HepG2 (cell line): ENCODE results near the gene GNAS. TPM values are rescaled to one million over a fixed set of nuclear protein-coding genes. Genes with fewer than 3 reads are reported as not detected.

Experiments used
- ATAC-seq: fragments of 200-7000 bp; cut with Tn5 transposase; 3 replicates; pipeline ENCODE4 v1.9.1; 2020; ENCODE audit warnings: mild to moderate bottlenecking, moderate library complexity
- BruUV-seq: library from RNA; stranded (reverse); fragments of 400-500 nt; replicated peaks from 2 replicates; lab custom pipeline; 2021; lab: Mats Ljungman, UMichigan
- CTCF ChIA-PET: fragments of 300-600 bp; formaldehyde crosslinking; extraction: SDS; loops from one replicate; lab custom pipeline; 2021; ENCODE audit warnings: low total read pairs, inconsistent platforms, low intra/inter-chr PET ratio; lab: Yijun Ruan, JAX
- POLR2A ChIA-PET: fragments of 350-600 bp; sonication (Branson Sonifier 250); formaldehyde crosslinking; loops from one replicate; lab custom pipeline; 2020; ENCODE audit warnings: antibody characterized with exemption, inconsistent platforms; lab: Yijun Ruan, JAX
- DNase-seq: peaks from one replicate; pipeline ENCODE4 v3.0.0-alpha.2; 2015; ENCODE audit warnings: low spot score
- FAIRE-seq: peaks from 3 replicates; lab custom pipeline; 2011; peaks lifted over from hg19 to GRCh38; lab: Jason Lieb, UNC
- H2AFZ ChIP-seq: one replicate; pipeline ENCODE4 v1.6.1; 2011; ENCODE audit warnings: low read length, inconsistent platforms
- H3K27ac ChIP-seq: fragments of 300-600 bp; 3 replicates; pipeline ENCODE4 v1.8.0; 2011; ENCODE audit warnings: mixed run types, mild to moderate bottlenecking, mixed read lengths, low read length, inconsistent platforms; ENCODE audit not compliant: insufficient read depth; ENCODE audit errors: extremely low read length
- H3K27me3 ChIP-seq, 2 experiments: fragments of 200-600 bp in 1 of 2; 2 replicates in 1 of 2; 3 replicates in 1 of 2; pipeline versions ENCODE4 v1.6.0 to v1.8.0; 2011; ENCODE audit warnings: low read length in 2 of 2, mild to moderate bottlenecking in 2 of 2, moderate library complexity in 2 of 2, inconsistent platforms in 1 of 2; ENCODE audit not compliant: insufficient read depth in 2 of 2, control insufficient read depth in 1 of 2
- H3K36me3 ChIP-seq, 2 experiments: fragments of 200-600 bp in 1 of 2; replicated peaks in 1 of 2; 2 replicates in 1 of 2; 3 replicates in 1 of 2; pipeline versions ENCODE4 v1.5.1 to v1.8.0; 2011; ENCODE audit warnings: low read length in 2 of 2, inconsistent platforms in 1 of 2; ENCODE audit not compliant: insufficient read depth in 2 of 2, control insufficient read depth in 1 of 2
- H3K4me1 ChIP-seq: 2 replicates; pipeline ENCODE4 v1.5.1; 2012; ENCODE audit warnings: low read length, inconsistent platforms; ENCODE audit not compliant: insufficient read depth
- H3K4me2 ChIP-seq: 2 replicates; pipeline ENCODE4 v1.6.0; 2011; ENCODE audit warnings: low read depth, low read length, inconsistent platforms
- H3K4me3 ChIP-seq, 3 experiments: fragments of 200-600 bp in 1 of 3; sonication (generic), shearing (Covaris generic) in 1 of 3; replicated peaks in 1 of 3; 2 replicates each; pipeline ENCODE4 v1.5.1; 2011 to 2016; ENCODE audit warnings: low read length in 3 of 3, inconsistent platforms in 2 of 3, low read depth in 2 of 3, mild to moderate bottlenecking in 2 of 3, control low read depth in 1 of 3, mixed read lengths in 1 of 3; ENCODE audit not compliant: insufficient read depth in 1 of 3
- H3K79me2 ChIP-seq: one replicate; pipeline ENCODE4 v1.6.1; 2011; ENCODE audit warnings: low read length, inconsistent platforms; ENCODE audit not compliant: insufficient read depth
- H3K9ac ChIP-seq: 2 replicates; pipeline ENCODE4 v1.6.0; 2011; ENCODE audit warnings: mild to moderate bottlenecking, low read depth, low read length, inconsistent platforms; ENCODE audit not compliant: insufficient read depth
- H3K9me3 ChIP-seq: 2 replicates; pipeline ENCODE4 v1.5.1; 2012; ENCODE audit warnings: mild to moderate bottlenecking, low read length
- H4K20me1 ChIP-seq: 2 replicates; pipeline ENCODE4 v1.6.0; 2011; ENCODE audit warnings: inconsistent platforms, mild to moderate bottlenecking, low read length, moderate library complexity; ENCODE audit not compliant: insufficient read depth
- DNMT3B ChIP-seq: conservative IDR thresholded peaks from 2 replicates; pipeline ENCODE4 v1.6.1; 2016; ENCODE audit warnings: missing biosample characterization, control low read depth
- FOXK2 ChIP-seq: fragments of 450-650 bp; IDR thresholded peaks from 2 replicates; pipeline ENCODE4 v1.6.1; 2016
- KLF11 ChIP-seq: IDR thresholded peaks from 2 replicates; pipeline ENCODE4 v1.6.1; 2016; ENCODE audit warnings: missing compliant biosample characterization
- POLR2AphosphoS5 ChIP-seq: IDR thresholded peaks from 2 replicates; pipeline ENCODE4 v1.6.1; 2012; ENCODE audit warnings: low read depth, low read length
- POLR2G ChIP-seq: fragments of 200-400 bp; formaldehyde crosslinking; IDR thresholded peaks from 2 replicates; pipeline ENCODE4 v1.6.1; 2018; ENCODE audit warnings: mild to moderate bottlenecking, low read depth, low read length, moderate library complexity
- RBM22 ChIP-seq: fragments of 200-400 bp; formaldehyde crosslinking; optimal IDR thresholded peaks from 2 replicates; pipeline ENCODE3; 2017; ENCODE audit warnings: mild to moderate bottlenecking, low read length, moderate library complexity
- SRSF1 ChIP-seq: fragments of 200-400 bp; formaldehyde crosslinking; optimal IDR thresholded peaks from 2 replicates; pipeline ENCODE3; 2017; ENCODE audit warnings: mild to moderate bottlenecking, low read depth, low read length, moderate library complexity
- TBX2 ChIP-seq: sonication (generic); formaldehyde crosslinking; IDR thresholded peaks from 2 replicates; pipeline ENCODE4 v1.5.0; 2020; ENCODE audit warnings: missing genetic modification reagents, mild to moderate bottlenecking, borderline replicate concordance
- TP53 ChIP-seq: sonication (generic); formaldehyde crosslinking; conservative IDR thresholded peaks from 2 replicates; pipeline ENCODE4 v1.4.0; 2020; ENCODE audit warnings: missing genetic modification reagents
- ZFYVE20 ChIP-seq: sonication (generic); formaldehyde crosslinking; IDR thresholded peaks from 2 replicates; pipeline ENCODE4 v1.8.0; 2023; ENCODE audit warnings: low read depth, mild to moderate bottlenecking, moderate library complexity, missing genetic modification reagents, borderline replicate concordance
- ZNF326 ChIP-seq: sonication (generic); formaldehyde crosslinking; IDR thresholded peaks from 2 replicates; pipeline ENCODE4 v1.4.0; 2020; ENCODE audit warnings: missing genetic modification reagents, borderline replicate concordance
- WGBS: methylation state at CpG from one replicate; pipeline ENCODE4 v1.1.6; 2017; ENCODE audit warnings: low lambda C conversion rate; 5-methylcytosine and 5-hydroxymethylcytosine counted together
- in situ Hi-C: cut with HindIII; loops from 2 replicates; pipeline ENCODE4 v1.10.0; 2017; ENCODE audit warnings: low pct_unique_long_range_greater_than_20kb; ENCODE audit not compliant: extremely low pct_ligation_motif_present
- intact Hi-C: fragments of 100-400 bp; cut with micrococcal nuclease; formaldehyde crosslinking; loops from one replicate; pipeline ENCODE4 v1.10.0; 2022; ENCODE audit not compliant: unreplicated experiment
- polyA plus RNA-seq, 8 experiments: library from polyadenylated mRNA; depleted of rRNA in 3 of 8; stranded (reverse) in 7 of 8; unstranded in 1 of 8; fragments of >200 nt; fragmentation: Illumina TruSeq in 4 of 8; extraction: Trizol in 4 of 8; gene quantifications; 2 replicates each; pipeline versions ENCODE4 v1.2.1 to v1.2.3, GENCODE V29; 2011 to 2016; ENCODE audit warnings: low read depth in 4 of 8, missing spikeins in 1 of 8, mixed read lengths in 1 of 8; ENCODE audit not compliant: insufficient read depth in 1 of 8
- total RNA-seq, 5 experiments: library from RNA; depleted of rRNA; stranded (reverse); fragments of >200 nt; fragmentation: Illumina TruSeq; extraction: Trizol; gene quantifications; 2 replicates each; pipeline ENCODE4 v1.2.3, GENCODE V29; 2016; ENCODE audit warnings: low read depth in 1 of 5
- TF ChIP-seq, protein P1 (sequence below): sonication (generic); formaldehyde crosslinking; IDR thresholded peaks from 2 replicates; pipeline ENCODE4 v1.5.0; 2020; ENCODE audit warnings: mild to moderate bottlenecking, low read depth, missing genetic modification reagents, borderline replicate concordance
- TF ChIP-seq, protein P2 (sequence below): sonication (generic); formaldehyde crosslinking; IDR thresholded peaks from 2 replicates; pipeline ENCODE4 v1.5.0; 2020; ENCODE audit warnings: mild to moderate bottlenecking, missing genetic modification reagents

Gene GNAS
- total and polyA plus RNA-seq, 2 of the 13 experiments (the other 11 are each of a cell fraction or from before 2014, with no cell fraction given): 407 to 1,008 TPM

DNA sequence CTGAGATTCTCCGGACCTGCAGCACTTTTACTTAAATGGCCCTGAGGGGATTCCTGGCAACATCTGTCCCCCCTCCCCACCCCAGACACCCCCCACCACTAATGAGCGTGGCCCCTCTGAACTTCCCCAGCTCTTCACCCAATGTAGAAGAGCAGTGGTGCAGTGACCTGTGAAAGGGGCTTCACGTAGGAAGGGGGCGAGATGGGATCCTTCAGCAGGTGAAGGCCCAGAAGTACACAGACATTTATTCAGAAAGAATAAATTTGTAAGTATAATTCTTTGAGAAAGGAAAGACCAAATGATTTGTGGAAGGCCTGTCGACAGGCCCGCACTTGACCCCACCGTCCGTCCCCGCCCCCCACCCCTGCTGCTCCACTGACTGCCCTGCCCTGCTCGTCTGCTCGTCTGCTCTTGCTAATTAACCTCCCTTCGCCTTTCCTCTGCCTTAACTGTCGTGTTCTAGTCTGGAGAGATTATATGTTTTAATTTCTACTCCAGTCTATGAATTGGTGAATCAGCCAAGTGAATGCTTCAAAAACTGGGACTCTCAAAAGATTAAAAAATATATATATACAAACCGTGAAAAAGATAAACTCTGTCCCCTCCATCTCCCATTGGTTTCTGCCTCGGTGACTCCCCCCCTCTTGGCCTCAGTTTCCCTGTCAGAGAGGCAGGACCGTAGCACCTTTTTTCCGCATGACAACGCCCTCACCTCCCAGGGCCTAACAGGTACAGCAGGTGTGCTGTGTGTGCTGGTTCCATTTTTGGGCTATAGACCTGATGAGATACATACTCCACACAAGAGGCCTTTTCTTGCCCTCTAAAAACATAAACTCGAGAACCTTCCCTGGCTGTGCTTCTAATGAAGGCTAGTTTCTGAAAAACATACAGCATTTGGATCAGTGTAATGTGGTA lies 49.2 kb downstream of the GNAS start:
- Histone ChIP-seq H3K27ac (no peak overlapping the region), H3K9me3 (no peaks in the 10 kb centered on the region), H3K4me3 (no peak overlapping the region), H3K4me2 (no peak overlapping the region), H3K36me3 (peaks cover 50 to 89% of the 10 kb centered on the region in 2 experiments), H3K4me1 (no peaks in the 10 kb centered on the region), H2AFZ (no peak overlapping the region), H4K20me1 (peaks cover 77% of the 10 kb centered on the region), H3K27me3 (no peaks in the 10 kb centered on the region), H3K79me2 (peaks cover 62% of the 10 kb centered on the region), H3K9ac (no peak overlapping the region)
- in situ Hi-C loops (no loop called here), intact Hi-C loops (no loop called here)
- WGBS: 92% methylated on average over 19 of the region's 19 CpGs
- TF ChIP-seq ZNF326 (CRISPR knock-in tag): no peak
- TF ChIP-seq, protein P1, sequence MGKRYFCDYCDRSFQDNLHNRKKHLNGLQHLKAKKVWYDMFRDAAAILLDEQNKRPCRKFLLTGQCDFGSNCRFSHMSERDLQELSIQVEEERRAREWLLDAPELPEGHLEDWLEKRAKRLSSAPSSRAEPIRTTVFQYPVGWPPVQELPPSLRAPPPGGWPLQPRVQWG (CRISPR knock-in tag): no peak
- peak; percentile 24; the same call in 1 of the 2 replicates for TF ChIP-seq POLR2AphosphoS5
- TF ChIP-seq KLF11: no peak
- TF ChIP-seq TBX2 (CRISPR knock-in tag): no peak
- TF ChIP-seq, protein P2, sequence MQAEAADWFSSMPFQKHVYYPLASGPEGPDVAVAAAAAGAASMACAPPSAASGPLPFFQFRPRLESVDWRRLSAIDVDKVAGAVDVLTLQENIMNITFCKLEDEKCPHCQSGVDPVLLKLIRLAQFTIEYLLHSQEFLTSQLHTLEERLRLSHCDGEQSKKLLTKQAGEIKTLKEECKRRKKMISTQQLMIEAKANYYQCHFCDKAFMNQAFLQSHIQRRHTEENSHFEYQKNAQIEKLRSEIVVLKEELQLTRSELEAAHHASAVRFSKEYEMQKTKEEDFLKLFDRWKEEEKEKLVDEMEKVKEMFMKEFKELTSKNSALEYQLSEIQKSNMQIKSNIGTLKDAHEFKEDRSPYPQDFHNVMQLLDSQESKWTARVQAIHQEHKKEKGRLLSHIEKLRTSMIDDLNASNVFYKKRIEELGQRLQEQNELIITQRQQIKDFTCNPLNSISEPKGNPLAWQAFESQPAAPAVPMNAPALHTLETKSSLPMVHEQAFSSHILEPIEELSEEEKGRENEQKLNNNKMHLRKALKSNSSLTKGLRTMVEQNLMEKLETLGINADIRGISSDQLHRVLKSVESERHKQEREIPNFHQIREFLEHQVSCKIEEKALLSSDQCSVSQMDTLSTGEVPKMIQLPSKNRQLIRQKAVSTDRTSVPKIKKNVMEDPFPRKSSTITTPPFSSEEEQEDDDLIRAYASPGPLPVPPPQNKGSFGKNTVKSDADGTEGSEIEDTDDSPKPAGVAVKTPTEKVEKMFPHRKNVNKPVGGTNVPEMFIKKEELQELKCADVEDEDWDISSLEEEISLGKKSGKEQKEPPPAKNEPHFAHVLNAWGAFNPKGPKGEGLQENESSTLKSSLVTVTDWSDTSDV (CRISPR knock-in tag): no peak
- peak; percentile 94 for TF ChIP-seq RBM22
- no peak for TF ChIP-seq ZFYVE20
- no peak for TF ChIP-seq FOXK2
- TF ChIP-seq DNMT3B (CRISPR knock-in tag): no peak
- no peak for TF ChIP-seq SRSF1
- TF ChIP-seq TP53 (CRISPR knock-in tag): no peak
- TF ChIP-seq POLR2G: peak; percentile 49; the same call in 1 of the 2 replicates
- FAIRE-seq (no peak), ATAC-seq (no peak), DNase-seq (no peak)
- ChIA-PET POLR2A (interaction anchor here (1.0 kb wide), 1 partner anchor 10 kb away, joined by 3 read pairs; no protein-coding TSS in a partner anchor), CTCF (no interaction called here)
- no TSS peak for BruUV-seq
